Muscle of leg (tissue), 11 donors: ENCODE results near the gene ANGEL2. TPM values are rescaled to one million over a fixed set of nuclear protein-coding genes. Genes with fewer than 3 reads are reported as not detected.
A peak's percentile ranks its signal among the peaks of the same experiment; 100 is the strongest.

Source experiments
- DNase-seq: peaks from one replicate; pipeline ENCODE4 v3.0.0; 2013
- H3K27ac ChIP-seq: one replicate; pipeline ENCODE4 v1.5.1; 2013; ENCODE audit warnings: mild to moderate bottlenecking, low read length, control low read depth
- H3K27me3 ChIP-seq: one replicate; pipeline ENCODE4 v1.6.1; 2013; ENCODE audit warnings: low read length; ENCODE audit not compliant: control insufficient read depth, insufficient read depth
- H3K36me3 ChIP-seq: one replicate; pipeline ENCODE4 v1.6.1; 2013; ENCODE audit warnings: low read length; ENCODE audit not compliant: control insufficient read depth, insufficient read depth
- H3K4me1 ChIP-seq: one replicate; pipeline ENCODE4 v1.6.1; 2013; ENCODE audit warnings: low read length; ENCODE audit not compliant: control insufficient read depth, insufficient read depth
- H3K4me3 ChIP-seq: one replicate; pipeline ENCODE4 v1.5.1; 2013; ENCODE audit warnings: low read length, control low read depth
- H3K9me3 ChIP-seq: replicated peaks from 2 replicates; pipeline ENCODE4 v1.6.1; 2013; ENCODE audit warnings: low read depth, low read length; ENCODE audit not compliant: control insufficient read depth
- WGBS: methylation state at CpG from one replicate; pipeline ENCODE4 v1.1.5; 2013; ENCODE audit warnings: missing lambda C conversion rate; ENCODE audit not compliant: insufficient coverage; 5-methylcytosine and 5-hydroxymethylcytosine counted together
- polyA plus RNA-seq, 8 donors: library from polyadenylated mRNA; unstranded; fragments of 120-200 nt; gene quantifications; one replicate each; pipeline versions ENCODE4 v1.2.1 to v1.2.3, GENCODE V29; 2013; ENCODE audit warnings: inconsistent platforms in 1 of 8, low replicate concordance in 1 of 8; ENCODE audit not compliant: insufficient read length in 8 of 8, insufficient read depth in 1 of 8
- total RNA-seq: library from RNA; stranded (reverse); fragments of 120-200 nt; gene quantifications from one replicate; pipeline ENCODE4 v1.2.4, GENCODE V29; 2013

The ANGEL2 gene
- total and polyA plus RNA-seq, 9 donors = 19.1 to 36.5 (median 23.4) TPM

DNA sequence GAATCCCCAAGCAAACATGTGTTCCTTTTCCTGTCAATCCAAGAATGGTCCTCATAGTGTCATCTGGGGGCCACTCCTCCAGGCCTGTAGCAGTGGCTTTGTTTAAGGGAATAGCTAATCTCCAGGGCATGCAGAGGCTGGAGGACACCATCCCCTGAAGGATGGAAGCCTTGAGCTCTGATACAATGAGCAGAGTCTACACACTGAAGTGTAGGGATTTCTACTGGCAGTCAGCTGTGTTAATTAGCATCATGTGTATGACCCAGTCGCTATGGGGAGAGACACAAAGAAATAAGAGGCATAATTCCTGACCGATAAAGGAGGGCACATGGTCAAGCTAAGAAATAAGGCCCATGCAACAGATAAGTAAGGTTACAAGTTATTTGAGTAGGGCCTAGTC is 29.1 kb downstream of the ANGEL2 start:
- 86% methylated on average over 2 of the region's 2 CpGs for WGBS
- no peaks in the 10 kb centered on the region for H3K9me3 ChIP-seq
- peaks cover 16% of the 10 kb centered on the region for H3K4me1 ChIP-seq
- H3K36me3 ChIP-seq = peaks cover 33% of the 10 kb centered on the region
- no peaks in the 10 kb centered on the region for H3K27me3 ChIP-seq
- no peak for DNase-seq
- no peak overlapping the region for H3K27ac ChIP-seq
- no peak overlapping the region for H3K4me3 ChIP-seq

- no peaks in the 10 kb centered on the region for H3K27me3 ChIP-seq
- no peak overlapping the region for H3K27ac ChIP-seq
- 100% methylated on average over 1 of the region's 6 CpGs for WGBS
- no peak for DNase-seq
- peaks cover 34% of the 10 kb centered on the region for H3K4me1 ChIP-seq
- peaks cover 36% of the 10 kb centered on the region for H3K36me3 ChIP-seq
- no peak overlapping the region for H3K4me3 ChIP-seq
- H3K9me3 ChIP-seq = no peaks in the 10 kb centered on the region
These were observed 31.0 kb downstream of the ANGEL2 start for GRCh38 chr1:212984522-212985291.

DNA sequence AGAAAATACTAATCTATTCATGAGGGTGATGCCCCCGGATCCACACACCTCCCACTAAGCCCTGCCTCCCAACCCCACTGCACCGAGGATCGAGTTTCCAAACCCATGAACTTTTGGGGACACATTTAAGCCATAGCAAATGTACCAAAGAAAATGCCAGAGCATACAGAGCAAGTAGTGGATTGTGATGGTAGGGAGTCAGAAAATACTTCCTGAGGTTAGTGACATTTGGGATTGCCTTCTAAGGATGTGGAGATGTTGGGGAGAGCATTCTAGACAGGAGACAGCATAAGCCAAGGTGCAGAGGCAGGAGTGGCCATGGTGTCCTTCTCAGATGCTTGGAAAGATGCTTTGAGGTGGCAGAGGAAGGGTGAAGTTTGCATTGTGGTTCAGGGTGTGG is 32.2 kb downstream of the ANGEL2 start:
- Histone ChIP-seq H3K4me1 (peaks cover 46% of the 10 kb centered on the region), H3K36me3 (peaks cover 38% of the 10 kb centered on the region), H3K9me3 (no peaks in the 10 kb centered on the region), H3K27me3 (no peaks in the 10 kb centered on the region), H3K4me3 (no peak overlapping the region), H3K27ac (no peak overlapping the region)
- no CpG with 5 or more reads among the region's 3 CpGs for WGBS
- DNase-seq = no peak

DNA sequence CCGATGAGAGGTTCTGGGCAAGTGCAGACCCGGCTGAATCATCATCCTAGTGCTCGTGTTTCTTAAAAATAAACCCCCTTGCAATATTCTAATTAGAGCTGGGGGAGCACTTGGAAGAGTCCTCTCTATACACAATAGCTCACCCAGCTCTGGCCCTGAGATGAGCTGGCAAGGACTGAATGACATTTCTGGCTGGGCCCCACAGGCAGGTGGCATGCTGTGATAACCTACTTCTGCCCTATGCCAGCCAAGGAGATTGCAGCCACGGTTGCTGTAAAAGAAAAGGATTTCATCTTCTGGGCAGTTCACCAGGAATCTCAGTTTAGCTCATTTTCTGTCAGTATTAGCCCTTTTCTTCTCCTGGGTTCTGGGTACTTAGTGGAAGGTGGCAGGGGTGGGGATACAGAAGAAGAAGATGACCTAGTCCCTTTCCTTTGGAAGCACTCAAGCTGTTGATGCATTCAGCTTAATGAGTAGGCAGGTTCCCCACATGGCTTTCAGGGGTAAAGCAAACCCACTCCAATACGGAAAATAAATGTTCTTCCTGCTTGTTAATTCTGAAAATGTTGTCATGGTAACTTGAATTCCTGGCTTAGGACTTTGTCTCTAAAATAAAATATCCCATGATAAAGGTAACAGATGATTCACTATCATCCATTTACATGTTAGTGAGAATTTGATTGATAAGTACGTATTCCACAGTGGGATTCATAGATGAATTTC is 33.1 kb downstream of the ANGEL2 start:
- Histone ChIP-seq H3K9me3 (no peaks in the 10 kb centered on the region), H3K27me3 (no peaks in the 10 kb centered on the region), H3K4me1 (peaks cover 55% of the 10 kb centered on the region), H3K36me3 (peaks cover 41% of the 10 kb centered on the region), H3K4me3 (no peak overlapping the region), H3K27ac (peak overlapping the region; percentile 94)
- WGBS = no CpG with 5 or more reads among the region's 6 CpGs
- peak; percentile 35 for DNase-seq

DNA sequence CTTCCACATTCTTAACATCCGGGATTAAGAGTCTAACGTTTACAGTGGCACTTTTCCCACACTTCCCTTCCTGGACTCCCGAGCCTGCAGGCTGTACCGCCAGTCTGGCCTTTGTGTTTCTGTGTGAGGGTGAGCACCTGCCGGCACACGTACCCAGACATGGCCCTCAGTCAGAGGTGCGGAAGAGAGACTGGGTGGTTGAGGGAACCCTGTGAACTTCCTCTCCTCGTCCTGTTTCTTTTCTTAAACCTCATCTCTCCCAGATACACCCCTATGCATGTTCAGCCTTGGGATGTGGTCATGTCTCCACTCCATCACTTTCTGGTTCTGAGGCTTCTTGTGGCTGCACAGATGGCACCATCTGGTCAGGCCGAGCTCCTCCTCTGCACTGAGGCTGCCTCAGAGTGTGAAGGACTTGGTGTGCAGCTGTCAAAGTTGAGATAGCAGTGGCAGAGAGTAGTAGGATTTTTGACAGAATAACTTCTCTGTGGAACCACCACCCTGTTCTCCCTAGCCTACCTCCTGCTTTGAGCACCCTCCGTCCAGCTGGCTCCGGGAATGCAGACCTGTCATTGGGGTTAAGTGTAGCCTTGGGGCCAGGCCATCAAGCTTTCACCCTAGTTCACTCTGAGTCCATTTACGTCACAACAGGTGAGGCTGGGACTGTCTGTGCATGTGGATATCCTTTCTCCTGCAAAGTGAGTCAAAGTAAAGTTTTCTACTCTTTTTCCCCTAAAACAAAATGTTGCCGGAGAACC is 33.9 kb downstream of the ANGEL2 start:
- H3K4me3 ChIP-seq = no peak overlapping the region
- H3K27ac ChIP-seq = peak overlapping the region; percentile 94
- H3K36me3 ChIP-seq = peaks cover 49% of the 10 kb centered on the region
- no peaks in the 10 kb centered on the region for H3K9me3 ChIP-seq
- 77% methylated on average over 3 of the region's 13 CpGs for WGBS
- DNase-seq = peak; percentile 57
- H3K4me1 ChIP-seq = peaks cover 64% of the 10 kb centered on the region
- no peaks in the 10 kb centered on the region for H3K27me3 ChIP-seq

DNA sequence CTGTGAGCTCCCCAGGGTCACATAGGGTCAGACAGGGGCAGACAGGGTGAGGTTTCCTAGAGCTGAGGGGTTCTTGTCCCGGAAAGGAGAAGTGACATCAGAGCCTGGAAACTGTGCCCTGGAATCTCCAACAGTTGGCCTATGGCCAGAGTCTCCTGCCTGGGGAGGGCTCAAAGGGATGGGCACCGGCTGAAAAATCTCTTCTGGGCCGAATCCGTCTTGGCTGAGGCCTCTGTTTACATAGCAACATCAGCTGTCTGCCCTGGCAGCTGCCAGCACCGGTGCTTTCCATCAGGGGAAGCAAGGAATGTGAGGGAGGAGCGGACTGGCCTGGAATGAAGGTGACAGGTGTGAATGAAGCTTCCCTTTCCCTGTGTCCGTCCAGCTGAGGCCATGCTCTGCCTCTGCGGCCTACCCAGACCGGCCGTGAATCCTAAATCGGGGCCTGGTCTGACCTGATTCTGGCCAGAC is 34.6 kb downstream of the ANGEL2 start:
- Histone ChIP-seq H3K4me1 (peaks cover 68% of the 10 kb centered on the region), H3K27ac (peak overlapping the region; percentile 94), H3K36me3 (peaks cover 52% of the 10 kb centered on the region), H3K27me3 (no peaks in the 10 kb centered on the region), H3K4me3 (no peak overlapping the region), H3K9me3 (no peaks in the 10 kb centered on the region)
- 40% methylated on average over 7 of the region's 11 CpGs for WGBS
- peak; percentile 91 for DNase-seq

DNA sequence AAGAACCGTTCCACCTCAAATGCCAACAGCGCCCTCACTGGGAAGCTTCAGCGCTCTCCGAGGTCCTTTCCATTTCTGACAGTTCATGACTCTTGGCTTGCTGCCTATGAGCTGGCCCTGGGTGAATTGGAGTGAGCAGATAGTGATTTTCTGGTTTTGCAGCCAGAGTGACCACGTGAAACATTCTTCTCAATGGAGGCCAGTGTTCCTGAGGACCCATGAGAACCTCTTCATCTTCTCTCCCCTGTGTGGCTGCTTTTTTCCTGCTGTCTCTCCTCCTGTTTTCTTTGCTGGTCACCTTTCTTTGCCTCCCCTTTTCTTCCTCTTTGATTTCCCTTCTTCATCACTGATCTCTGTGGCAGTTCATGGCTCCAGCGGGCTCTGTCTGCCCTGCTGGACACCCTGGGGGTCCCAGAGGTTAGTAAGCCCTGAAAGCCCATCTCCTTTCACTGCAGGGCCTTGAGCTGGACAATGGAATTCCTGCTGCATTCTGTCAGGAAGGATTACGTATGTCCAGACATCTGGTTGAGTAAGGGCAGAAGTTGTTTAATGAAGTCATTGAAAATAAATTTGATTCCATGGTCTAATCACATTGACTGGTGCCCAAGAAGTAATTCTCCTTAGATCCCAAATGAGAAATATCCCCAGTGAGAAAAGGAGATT is 35.4 kb downstream of the ANGEL2 start:
- peaks cover 60% of the 10 kb centered on the region for H3K36me3 ChIP-seq
- H3K4me1 ChIP-seq = peaks cover 70% of the 10 kb centered on the region
- H3K4me3 ChIP-seq = no peak overlapping the region
- no peaks in the 10 kb centered on the region for H3K27me3 ChIP-seq
- 20% methylated on average over 1 of the region's 7 CpGs for WGBS
- H3K27ac ChIP-seq = peak overlapping the region; percentile 94
- no peaks in the 10 kb centered on the region for H3K9me3 ChIP-seq
- peak; percentile 68 for DNase-seq

GRCh38 chr1:212979340-212980122 is 36.1 kb downstream of the ANGEL2 start:
- WGBS = no CpG with 5 or more reads among the region's 14 CpGs
- H3K9me3 ChIP-seq = no peaks in the 10 kb centered on the region
- peaks cover 70% of the 10 kb centered on the region for H3K4me1 ChIP-seq
- DNase-seq = peak; percentile 86
- H3K27ac ChIP-seq = peak overlapping the region; percentile 94
- peaks cover 63% of the 10 kb centered on the region for H3K36me3 ChIP-seq
- H3K4me3 ChIP-seq = no peak overlapping the region
- no peaks in the 10 kb centered on the region for H3K27me3 ChIP-seq
